Panc1 (cell line): ENCODE data around the gene SCRN2.

Experiments used
- CTCF ChIP-seq: fragments of 450-650 bp; IDR thresholded peaks from 2 replicates; pipeline ENCODE4 v1.5.1; 2017; ENCODE audit warnings: mild to moderate bottlenecking
- POLR2AphosphoS5 ChIP-seq: IDR thresholded peaks from 2 replicates; pipeline ENCODE4 v1.6.1; 2012; ENCODE audit warnings: mild to moderate bottlenecking, low read depth, low read length, moderate library complexity
- SIN3A ChIP-seq: IDR thresholded peaks from 2 replicates; pipeline ENCODE4 v1.6.1; 2012; ENCODE audit warnings: low read depth, mild to moderate bottlenecking, low read length, moderate library complexity, borderline replicate concordance; ENCODE audit not compliant: insufficient read depth

- TF ChIP-seq CTCF (no peak), POLR2AphosphoS5 (no peak), SIN3A (no peak)
Measured at GRCh38 chr17:47878203-47879027, 37.3 kb upstream of the SCRN2 start.
